GM19351 (cell line): ENCODE results near the gene RALA.

Experiments used
- ATAC-seq: cut with Tn5 transposase; IDR thresholded peaks from one replicate; pipeline ENCODE4 v1.9.1; 2021; ENCODE audit warnings: mild to moderate bottlenecking, moderate library complexity; ENCODE audit not compliant: unreplicated experiment

The RALA gene

DNA sequence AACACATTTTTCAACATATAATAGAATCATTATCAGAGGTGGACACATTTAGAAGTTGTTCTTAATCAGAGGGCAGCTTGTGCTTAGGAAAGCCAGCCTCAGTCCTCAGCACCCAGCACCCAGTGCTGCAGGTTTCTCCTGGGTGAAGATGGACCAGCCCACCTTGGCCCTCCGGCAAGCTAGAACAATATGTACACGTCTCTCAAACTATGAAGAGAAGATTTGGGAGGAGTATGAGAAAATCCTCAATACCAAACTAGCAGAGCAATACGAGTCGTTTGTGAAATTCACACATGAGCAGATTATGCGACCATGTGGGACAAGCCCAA is 13.5 kb upstream of the RALA start:
- peak; percentile 12 for ATAC-seq

DNA sequence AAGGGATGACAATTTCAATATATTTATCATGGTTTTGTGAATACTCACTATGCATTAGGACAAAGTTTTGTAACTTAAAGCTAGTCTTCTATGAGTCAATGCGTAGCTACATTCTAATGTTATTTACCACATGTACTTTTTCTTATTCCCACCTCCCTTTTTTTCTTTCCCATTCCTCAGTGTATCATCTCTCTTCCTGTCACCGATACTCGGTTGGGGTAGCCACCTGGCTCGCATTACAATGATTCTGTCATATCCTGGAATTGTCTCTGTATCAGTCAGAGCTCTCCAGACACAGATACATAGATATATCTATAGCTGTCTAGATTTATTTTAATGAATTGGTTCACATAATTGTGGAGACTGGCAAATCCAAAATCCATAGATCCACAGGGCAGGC is 9.8 kb upstream of the RALA start:
- ATAC-seq = no peak

DNA sequence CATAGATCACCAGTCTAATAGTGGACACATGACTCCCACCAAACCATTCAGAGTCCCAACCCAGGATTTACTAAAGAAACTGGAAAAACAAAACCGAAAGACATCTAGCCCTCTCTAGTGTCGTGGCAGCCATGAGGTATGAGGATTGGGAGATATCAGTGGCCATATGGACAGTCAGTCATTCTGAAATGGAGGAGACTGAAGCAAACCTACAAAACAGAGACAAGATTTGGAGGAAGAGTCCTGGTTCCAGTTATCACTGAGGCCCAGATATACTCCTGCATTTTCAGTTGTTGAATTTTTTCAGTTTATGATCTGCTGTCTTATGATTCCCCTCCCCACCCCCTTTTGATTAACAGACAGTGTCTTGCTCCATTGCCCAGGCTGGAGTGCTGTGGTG is 9.1 kb upstream of the RALA start:
- no peak for ATAC-seq

GRCh38 chr7:39615350-39615975 is 7.9 kb upstream of the RALA start:
- ATAC-seq = no peak

DNA sequence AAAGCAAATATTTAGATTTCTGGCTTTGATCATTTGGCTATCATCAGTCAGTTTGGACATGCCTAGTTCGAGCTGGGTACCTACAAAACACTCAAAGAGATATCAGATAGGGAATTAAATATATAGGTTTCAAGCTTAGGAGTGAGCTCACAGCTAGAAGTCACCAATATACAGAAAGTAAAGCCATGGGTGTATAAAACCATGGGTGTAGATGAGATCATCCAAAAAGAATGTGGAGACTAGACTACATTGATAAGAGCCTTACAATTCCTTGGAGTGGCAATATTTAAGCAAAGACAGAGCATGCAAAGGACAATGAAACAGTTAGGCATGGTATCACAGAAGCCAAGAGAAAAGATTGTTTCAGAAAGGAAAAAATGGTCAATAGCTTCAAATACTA is 7.2 kb upstream of the RALA start:
- no peak for ATAC-seq

GRCh38 chr7:39617005-39617404 is 6.4 kb upstream of the RALA start:
- ATAC-seq = no peak

GRCh38 chr7:39618868-39619267 is 4.5 kb upstream of the RALA start:
- no peak for ATAC-seq

DNA sequence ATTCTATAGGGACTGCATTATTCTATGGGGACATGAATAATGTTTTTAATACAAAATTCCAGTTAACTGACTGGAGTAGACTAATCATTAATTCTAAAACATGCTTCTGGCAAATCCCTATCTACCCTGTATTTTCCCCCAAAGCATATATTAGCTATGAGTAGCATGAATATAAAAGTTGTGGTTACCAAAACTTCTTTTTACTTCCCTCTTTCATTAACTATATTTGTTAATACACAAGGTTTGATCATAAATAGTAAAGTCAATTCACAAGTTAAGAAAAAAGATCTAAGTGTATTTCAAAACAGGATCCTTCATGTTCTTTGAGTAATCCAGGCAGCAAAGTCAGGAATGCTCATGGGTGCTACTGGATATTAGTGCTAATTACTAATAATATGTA is 2.9 kb upstream of the RALA start:
- no peak for ATAC-seq

- no peak for ATAC-seq
Observed at GRCh38 chr7:39621261-39621660, 2.1 kb upstream of the RALA start.

- ATAC-seq = peak; percentile 40
Observed at GRCh38 chr7:39621784-39622411, 1.5 kb upstream of the RALA start.

GRCh38 chr7:39622609-39623008 is 763 bp upstream of the RALA start:
- ATAC-seq = no peak

GRCh38 chr7:39623732-39624441 is 515 bp downstream of the RALA start:
- peak; percentile 40 for ATAC-seq

- ATAC-seq = no peak
Observed at GRCh38 chr7:39624442-39624807, 1.1 kb downstream of the RALA start.

DNA sequence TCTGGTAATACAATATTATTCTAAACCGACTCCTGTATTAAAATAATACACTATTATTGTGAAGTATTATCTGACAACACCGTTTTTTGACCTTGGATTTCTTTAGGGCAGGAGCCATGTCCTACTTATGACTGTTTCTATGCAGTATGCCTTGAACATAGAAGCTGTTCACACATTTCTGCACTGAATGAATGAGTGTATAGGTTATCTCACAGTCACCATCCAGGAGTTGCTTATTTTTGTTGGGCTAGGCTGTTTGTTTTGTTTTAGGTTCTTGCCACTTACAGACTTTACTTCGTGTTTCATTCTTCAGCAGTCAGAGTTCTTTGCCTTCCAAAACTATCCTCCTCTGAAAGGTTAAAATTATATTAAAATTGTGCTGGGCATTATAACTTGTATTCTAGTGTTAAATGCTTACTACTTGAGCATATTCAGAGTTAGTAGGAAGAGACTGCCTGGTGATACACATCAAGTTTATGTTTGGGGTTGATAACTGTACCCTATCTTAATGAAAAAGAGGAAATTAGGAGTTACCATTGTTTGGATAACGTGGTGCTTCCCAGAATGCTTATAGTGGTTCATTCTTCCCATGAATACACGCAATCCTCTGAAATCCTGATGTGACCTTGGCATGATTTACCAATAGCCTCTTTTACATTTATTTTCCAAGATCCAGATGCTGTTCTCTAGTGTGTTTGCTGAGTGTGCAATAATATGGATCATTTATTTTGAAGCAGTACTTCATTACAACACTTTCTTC is 1.7 kb downstream of the RALA start:
- no peak for ATAC-seq

DNA sequence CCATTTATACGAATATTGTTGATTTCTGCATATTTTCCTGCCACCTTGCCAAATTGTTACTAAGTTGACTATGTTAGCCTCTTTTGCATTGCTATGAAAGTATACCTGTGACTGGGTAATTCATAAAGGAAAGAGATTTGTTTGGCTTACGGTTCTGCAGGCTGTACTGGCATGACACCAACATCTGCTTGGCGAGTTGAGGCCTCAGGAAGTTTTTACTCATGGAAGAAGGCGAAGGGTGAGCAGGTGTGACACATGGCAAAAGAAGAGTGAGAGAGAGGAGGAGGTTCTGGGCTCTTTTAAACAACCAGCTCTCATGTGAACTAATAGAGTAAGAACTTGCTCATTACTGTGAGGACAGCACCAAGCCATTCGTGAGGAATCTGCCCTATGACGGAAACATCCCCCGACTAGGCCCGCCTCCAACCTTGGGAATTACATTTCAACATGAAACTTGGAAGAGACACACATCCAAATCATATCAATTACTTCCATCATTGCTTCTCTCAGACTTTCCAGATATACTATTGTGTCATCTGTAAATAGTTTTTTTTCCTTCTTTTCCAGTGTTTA is 8.4 kb downstream of the RALA start:
- ATAC-seq = no peak

- no peak for ATAC-seq
Observed at GRCh38 chr7:39633563-39634477, 10.4 kb downstream of the RALA start.

- no peak for ATAC-seq
Observed at GRCh38 chr7:39634478-39634805, 11.1 kb downstream of the RALA start.

GRCh38 chr7:39637400-39637799 is 14.0 kb downstream of the RALA start:
- peak; percentile 62 for ATAC-seq

- ATAC-seq = no peak
Observed at GRCh38 chr7:39637963-39638485, 14.7 kb downstream of the RALA start.

DNA sequence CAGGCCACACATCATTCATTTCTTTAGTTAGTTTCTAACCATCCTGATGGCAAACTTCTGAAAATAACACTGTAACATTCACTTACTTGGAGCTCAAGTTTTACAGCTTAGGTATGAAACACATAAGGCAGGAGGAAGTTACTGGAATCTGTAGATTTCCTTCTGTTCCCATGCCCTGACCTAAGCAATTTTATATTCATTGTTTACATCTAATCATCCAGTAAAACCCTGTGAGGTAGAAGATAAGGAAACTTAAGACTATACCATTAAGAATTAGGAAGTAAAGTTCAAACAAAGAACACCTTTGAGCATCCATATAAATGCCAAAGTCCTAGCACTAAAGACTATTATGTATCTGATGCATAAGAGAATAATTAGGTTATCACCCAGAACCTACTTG is 19.5 kb downstream of the RALA start:
- ATAC-seq = no peak
